IMR-90 (cell line): Measurements from ENCODE around the gene PKD1L1. TPM values are rescaled to one million over a fixed set of nuclear protein-coding genes. Genes with fewer than 3 reads are reported as not detected.

Source experiments
- ATAC-seq: fragments of 200-7000 bp; cut with Tn5 transposase; 2 replicates; pipeline ENCODE4 v1.9.1; 2020; ENCODE audit warnings: low read depth, mild to moderate bottlenecking, moderate library complexity
- BruUV-seq: library from RNA; stranded (reverse); fragments of 400-500 nt; replicated peaks from 2 replicates; lab custom pipeline; 2021; lab: Mats Ljungman, UMichigan
- CTCF ChIA-PET: fragments of 300-600 bp; formaldehyde crosslinking; extraction: SDS; loops from one replicate; lab custom pipeline; 2021; ENCODE audit warnings: antibody characterized with exemption; lab: Yijun Ruan, JAX
- POLR2A ChIA-PET: fragments of 300-600 bp; sonication (Branson Sonifier 250); formaldehyde crosslinking; loops from one replicate; lab custom pipeline; 2022; ENCODE audit warnings: antibody characterized with exemption; ENCODE audit not compliant: unreplicated experiment; lab: Charles Lee
- DNase-seq: peaks from one replicate; pipeline ENCODE4 v3.0.0; 2013
- H2AFZ ChIP-seq: replicated peaks from 2 replicates; pipeline ENCODE3; 2013; ENCODE audit warnings: low read length, mild to moderate bottlenecking; ENCODE audit not compliant: poor library complexity
- H2AK5ac ChIP-seq: 2 replicates; pipeline ENCODE4 v1.6.1; 2013; ENCODE audit warnings: low read depth, low read length, inconsistent platforms
- H2AK9ac ChIP-seq: replicated peaks from 2 replicates; pipeline ENCODE3; 2013; ENCODE audit warnings: mild to moderate bottlenecking, low read depth, low read length, moderate library complexity; ENCODE audit not compliant: poor library complexity
- H2BK120ac ChIP-seq: 2 replicates; pipeline ENCODE4 v1.6.1; 2013; ENCODE audit warnings: low read depth, low read length, inconsistent platforms
- H2BK15ac ChIP-seq: 3 replicates; pipeline ENCODE4 v1.6.1; 2013; ENCODE audit warnings: low read depth, low read length, inconsistent platforms
- H2BK20ac ChIP-seq: 2 replicates; pipeline ENCODE4 v1.6.1; 2013; ENCODE audit warnings: low read depth, mild to moderate bottlenecking, inconsistent platforms, low read length, moderate library complexity
- H2BK5ac ChIP-seq: 2 replicates; pipeline ENCODE4 v1.6.1; 2013; ENCODE audit warnings: mild to moderate bottlenecking, low read depth, low read length, inconsistent platforms; ENCODE audit not compliant: poor library complexity, severe bottlenecking
- H3K14ac ChIP-seq: replicated peaks from 2 replicates; pipeline ENCODE4 v1.6.1; 2013; ENCODE audit warnings: low read depth, low read length, inconsistent platforms
- H3K18ac ChIP-seq: 2 replicates; pipeline ENCODE4 v1.6.1; 2013; ENCODE audit warnings: low read depth, low read length, control low read depth
- H3K23ac ChIP-seq: 2 replicates; pipeline ENCODE4 v1.6.1; 2013; ENCODE audit warnings: low read depth, low read length, inconsistent platforms
- H3K27ac ChIP-seq: 2 replicates; pipeline ENCODE4 v1.5.1; 2013; ENCODE audit warnings: mild to moderate bottlenecking, control low read depth, low read length; ENCODE audit not compliant: insufficient read depth
- H3K27me3 ChIP-seq: 2 replicates; pipeline ENCODE4 v1.6.1; 2013; ENCODE audit warnings: low read length; ENCODE audit not compliant: control insufficient read depth, insufficient read depth
- H3K36me3 ChIP-seq: 2 replicates; pipeline ENCODE4 v1.6.1; 2013; ENCODE audit warnings: low read length, mixed read lengths; ENCODE audit not compliant: control insufficient read depth, insufficient read depth
- H3K4ac ChIP-seq: 2 replicates; pipeline ENCODE4 v1.6.1; 2013; ENCODE audit warnings: low read depth, low read length, inconsistent platforms
- H3K4me1 ChIP-seq: 2 replicates; pipeline ENCODE4 v1.6.1; 2013; ENCODE audit warnings: low read length, mixed read lengths; ENCODE audit not compliant: control insufficient read depth, insufficient read depth
- H3K4me2 ChIP-seq: 2 replicates; pipeline ENCODE4 v1.6.1; 2013; ENCODE audit warnings: low read depth, mild to moderate bottlenecking, control low read depth, low read length, moderate library complexity
- H3K4me3 ChIP-seq: 2 replicates; pipeline ENCODE4 v1.5.1; 2013; ENCODE audit warnings: low read depth, mild to moderate bottlenecking, control low read depth, low read length, moderate library complexity; ENCODE audit not compliant: insufficient read depth
- H3K56ac ChIP-seq: 2 replicates; pipeline ENCODE4 v1.6.1; 2013; ENCODE audit warnings: low read length, inconsistent platforms; ENCODE audit not compliant: insufficient read depth; ENCODE audit errors: extremely low read depth
- H3K79me1 ChIP-seq, 2 experiments: 2 replicates each; pipeline ENCODE4 v1.6.1; 2013; ENCODE audit warnings: low read length in 2 of 2, inconsistent platforms in 1 of 2, low read depth in 1 of 2
- H3K9ac ChIP-seq: 2 replicates; pipeline ENCODE4 v1.6.1; 2013; ENCODE audit warnings: low read depth, low read length, control low read depth
- H3K9me1 ChIP-seq: 2 replicates; pipeline ENCODE4 v1.6.1; 2013; ENCODE audit warnings: low read length, inconsistent platforms; ENCODE audit not compliant: insufficient read depth
- H3K9me3 ChIP-seq: 2 replicates; pipeline ENCODE4 v1.6.1; 2013; ENCODE audit warnings: low read length; ENCODE audit not compliant: control insufficient read depth, insufficient read depth
- H4K20me1 ChIP-seq: 2 replicates; pipeline ENCODE4 v1.6.1; 2013; ENCODE audit warnings: low read length, inconsistent platforms; ENCODE audit not compliant: insufficient read depth
- H4K5ac ChIP-seq: 2 replicates; pipeline ENCODE4 v1.6.1; 2013; ENCODE audit warnings: mild to moderate bottlenecking, low read depth, low read length, control low read depth
- H4K8ac ChIP-seq, 2 experiments: 2 replicates each; pipeline ENCODE4 v1.6.1; 2013; ENCODE audit warnings: low read depth in 2 of 2, low read length in 2 of 2, control low read depth in 1 of 2, inconsistent platforms in 1 of 2
- H4K91ac ChIP-seq: 2 replicates; pipeline ENCODE4 v1.6.1; 2013; ENCODE audit warnings: low read depth, low read length, inconsistent platforms; ENCODE audit not compliant: insufficient read depth
- CEBPB ChIP-seq: IDR thresholded peaks from 2 replicates; pipeline ENCODE4 v1.6.1; 2012; ENCODE audit warnings: low read depth, low read length, improper control_type of control experiment
- FOS ChIP-seq: fragments of 150-350 bp; IDR thresholded peaks from 2 replicates; pipeline ENCODE4 v1.6.1; 2016; ENCODE audit warnings: low read depth, low read length
- MAZ ChIP-seq: IDR thresholded peaks from 2 replicates; pipeline ENCODE4 v1.6.1; 2012; ENCODE audit warnings: low read depth, mild to moderate bottlenecking, low read length, improper control_type of control experiment, moderate library complexity, borderline replicate concordance
- MXI1 ChIP-seq: IDR thresholded peaks from 2 replicates; pipeline ENCODE4 v1.6.1; 2012; ENCODE audit warnings: low read depth, mild to moderate bottlenecking, low read length, moderate library complexity, borderline replicate concordance
- WGBS, 2 experiments: methylation state at CpG; one replicate each; pipeline versions ENCODE4 v1.1.5 to v1.1.7; 2013; ENCODE audit warnings: missing lambda C conversion rate in 2 of 2; ENCODE audit not compliant: insufficient read length in 1 of 2; ENCODE audit errors: extremely low coverage in 2 of 2; 5-methylcytosine and 5-hydroxymethylcytosine counted together
- dilution Hi-C: fragments of 300-500 bp; cut with HindIII; formaldehyde crosslinking; loops from one replicate; pipeline ENCODE4 v1.14.3; 2018; ENCODE audit warnings: low sequenced_read_pairs; ENCODE audit not compliant: unreplicated experiment
- in situ Hi-C: fragments of 300-500 bp; cut with MboI; formaldehyde crosslinking; loops from 3 replicates; pipeline ENCODE4 v1.14.3; 2019; ENCODE audit warnings: low sequenced_read_pairs, inconsistent platforms, mixed read lengths
- intact Hi-C: fragments of 100-400 bp; cut with micrococcal nuclease; formaldehyde crosslinking; loops from 2 replicates; pipeline ENCODE4 v1.10.0; 2022
- polyA plus RNA-seq, 3 experiments: library from polyadenylated mRNA; depleted of rRNA; stranded (reverse); fragments of >200 nt; gene quantifications; 2 replicates each; pipeline ENCODE4 v1.2.3, GENCODE V29; 2012; ENCODE audit warnings: low replicate concordance in 1 of 3
- total RNA-seq: library from RNA; depleted of rRNA; stranded (reverse); fragments of >200 nt; gene quantifications from 2 replicates; pipeline ENCODE4 v1.2.3, GENCODE V29; 2012
- TF ChIP-seq, protein P1 (sequence below): fragments of 150-350 bp; IDR thresholded peaks from 2 replicates; pipeline ENCODE4 v1.6.1; 2017; ENCODE audit warnings: mild to moderate bottlenecking, antibody characterized with exemption, low read length, low read depth

Gene PKD1L1
- total and polyA plus RNA-seq, 2 of the 4 experiments (the other 2 are of a cell fraction): under 0.01 to 0.15 TPM

DNA sequence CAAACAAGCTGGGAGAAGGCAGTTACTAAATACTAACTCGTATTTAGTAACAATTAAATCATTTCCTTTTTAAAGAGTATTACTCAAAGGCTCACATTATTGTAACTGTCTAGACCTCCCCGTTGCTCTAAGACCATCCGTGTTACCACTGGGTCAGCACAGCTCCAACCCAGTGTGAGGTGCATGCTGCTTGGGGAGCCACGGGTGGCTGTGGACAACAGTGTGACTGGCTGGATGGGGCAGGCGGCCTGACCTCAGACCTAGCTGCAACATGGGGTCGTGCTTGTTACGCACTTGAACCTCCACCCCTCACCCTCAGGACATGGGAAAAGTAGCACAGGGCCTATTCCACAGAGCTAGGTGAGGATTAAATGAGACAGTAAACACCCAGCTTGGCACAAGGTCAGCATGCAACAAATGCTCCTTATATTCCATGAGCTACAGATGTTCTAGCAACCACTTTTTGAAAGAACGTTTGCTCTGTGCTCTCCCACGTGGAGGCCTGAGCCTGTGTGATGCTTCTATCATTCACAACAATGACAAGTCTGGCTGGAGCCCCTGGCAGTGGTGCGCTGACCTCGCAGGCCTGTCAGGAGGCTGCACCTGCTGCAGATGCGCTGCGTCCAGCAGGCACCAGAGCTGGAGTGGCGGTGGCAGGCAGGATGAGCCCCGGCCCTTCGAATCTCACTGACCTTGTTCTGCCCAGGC is 135.7 kb downstream of the PKD1L1 start (continued):
- no peak for TF ChIP-seq CEBPB

DNA sequence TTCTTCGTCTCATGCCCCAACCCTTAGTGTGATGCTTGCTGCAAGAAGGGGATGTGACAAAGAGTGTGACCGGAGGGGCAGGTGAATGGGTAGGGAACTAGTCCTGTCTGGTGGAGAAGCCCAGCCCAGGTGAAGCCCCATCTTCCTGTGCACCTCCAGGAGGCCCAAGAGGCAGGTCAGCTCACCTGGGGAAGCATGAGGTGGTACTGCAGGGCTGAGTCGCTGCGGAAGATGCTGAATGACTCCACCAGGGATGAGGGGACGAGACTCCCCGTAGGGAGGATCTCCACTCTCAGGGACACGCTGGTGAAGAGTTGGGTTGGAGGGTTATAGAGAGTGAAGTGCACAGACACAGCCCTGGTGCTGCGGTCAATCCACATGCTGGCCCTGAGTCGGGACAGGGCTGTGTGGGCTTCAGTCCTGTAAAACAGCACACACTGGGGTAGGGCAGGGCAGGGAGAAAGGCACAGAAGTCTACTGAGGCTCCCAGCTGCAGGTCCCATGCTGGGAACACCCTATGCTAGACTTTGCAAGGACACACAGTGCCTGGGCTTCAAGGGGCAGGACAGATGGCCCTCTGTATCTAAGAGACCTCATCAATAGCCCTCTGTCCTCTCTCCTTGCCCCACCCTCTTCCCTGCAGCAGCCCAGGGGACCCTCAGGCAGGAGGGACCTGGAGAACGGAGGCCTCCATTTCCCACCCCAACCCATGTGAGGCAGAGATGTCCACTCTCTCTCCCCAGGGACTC is 136.5 kb downstream of the PKD1L1 start:
- H3K14ac ChIP-seq: no peak overlapping the region
- H2BK5ac ChIP-seq: no peak overlapping the region
- no peak for TF ChIP-seq MAZ
- TF ChIP-seq, protein P1, sequence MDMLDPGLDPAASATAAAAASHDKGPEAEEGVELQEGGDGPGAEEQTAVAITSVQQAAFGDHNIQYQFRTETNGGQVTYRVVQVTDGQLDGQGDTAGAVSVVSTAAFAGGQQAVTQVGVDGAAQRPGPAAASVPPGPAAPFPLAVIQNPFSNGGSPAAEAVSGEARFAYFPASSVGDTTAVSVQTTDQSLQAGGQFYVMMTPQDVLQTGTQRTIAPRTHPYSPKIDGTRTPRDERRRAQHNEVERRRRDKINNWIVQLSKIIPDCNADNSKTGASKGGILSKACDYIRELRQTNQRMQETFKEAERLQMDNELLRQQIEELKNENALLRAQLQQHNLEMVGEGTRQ: no peak
- TF ChIP-seq MXI1: no peak
- no peak for TF ChIP-seq CEBPB
- no peak for TF ChIP-seq FOS
- H3K4me3 ChIP-seq: no peak overlapping the region
- no peak overlapping the region for H2AFZ ChIP-seq
- in situ Hi-C loops (loop anchor here (10.0 kb wide), 2 partner anchors 227 to 547 kb away; partner anchors contain the start of gene TNS3), intact Hi-C loops (no loop called here), dilution Hi-C loops (no loop called here)
- no peak for ATAC-seq
- H3K4me2 ChIP-seq: no peak overlapping the region
- H2BK120ac ChIP-seq: peak overlapping the region; percentile 21; the same call in 1 of the 2 replicates
- ChIA-PET CTCF (no interaction called here), POLR2A (no interaction called here)
- DNase-seq: no peak
- no peak overlapping the region for H3K23ac ChIP-seq
- H2BK15ac ChIP-seq: 0 out of 3 replicates have a peak overlapping the region, but pooled peaks have one; percentile 8
- WGBS, 2 experiments: 100% methylated on average over 5 of the region's 10 CpGs; no CpG with 5 or more reads in 1 of the 2 experiments
- H4K5ac ChIP-seq: no peak overlapping the region
- no peaks in the 10 kb centered on the region for H3K9me3 ChIP-seq
- no peaks in the 10 kb centered on the region; the same call in 1 of the 2 replicates for H3K27me3 ChIP-seq
- no TSS peak for BruUV-seq
- peaks cover 9% of the 10 kb centered on the region; the same call in 1 of the 2 replicates for H3K9me1 ChIP-seq
- H4K8ac ChIP-seq: no peak overlapping the region
- H4K20me1 ChIP-seq: no peaks in the 10 kb centered on the region
- no peaks in the 10 kb centered on the region; the same call in 1 of the 2 replicates for H3K4me1 ChIP-seq
- H3K18ac ChIP-seq: no peak overlapping the region
- H2AK9ac ChIP-seq: no peak overlapping the region
- H2BK20ac ChIP-seq: peak overlapping the region; percentile 34; the same call in 1 of the 2 replicates
- no peaks in the 10 kb centered on the region for H3K79me1 ChIP-seq
- no peak overlapping the region for H3K56ac ChIP-seq
- no peak overlapping the region; the same call in 1 of the 2 replicates for H4K91ac ChIP-seq
- H3K4ac ChIP-seq: 0 out of 2 replicates have a peak overlapping the region, but pooled peaks have one; percentile 11
- no peaks in the 10 kb centered on the region for H3K36me3 ChIP-seq
- no peak overlapping the region for H3K9ac ChIP-seq
- H2AK5ac ChIP-seq: peak overlapping the region; percentile 64
- H3K27ac ChIP-seq: no peak overlapping the region
